Amygdala (tissue), 56 donors: Measurements from ENCODE around the gene ZNF670.
"Not testable (repeated sequence)": the region's sequence is repeated elsewhere in the genome, so short reads cannot be mapped to it uniquely, and the experiment has no call there.

ENCODE experiments used
- DNase-seq, 56 donors: peaks; one replicate each; lab custom pipeline; 2025; lab: John Stamatoyannopoulos, UW

ZNF670 gene

DNA sequence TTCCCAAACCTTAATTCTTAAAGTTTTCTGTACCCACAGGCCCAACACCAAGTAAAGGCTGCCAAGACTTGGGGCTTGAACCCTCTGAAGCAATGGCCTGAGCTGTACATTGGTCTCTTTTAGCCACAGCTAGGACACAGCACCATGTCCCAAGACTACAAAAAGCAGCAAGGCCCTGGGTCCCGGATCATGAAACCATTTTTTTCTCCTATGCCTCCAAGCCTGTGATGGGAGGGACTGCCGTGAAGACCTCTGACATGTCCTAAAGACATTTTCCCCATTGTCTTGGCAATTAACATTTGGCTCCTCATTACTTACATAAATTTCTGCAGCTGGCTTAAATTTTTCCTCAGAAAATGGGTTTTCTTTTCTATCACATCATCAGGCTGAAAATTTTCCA is 30.9 kb downstream of the ZNF670 start:
- no peak for DNase-seq

- no peak for DNase-seq
Measured at GRCh38 chr1:247047260-247047659, 31.4 kb downstream of the ZNF670 start.

DNA sequence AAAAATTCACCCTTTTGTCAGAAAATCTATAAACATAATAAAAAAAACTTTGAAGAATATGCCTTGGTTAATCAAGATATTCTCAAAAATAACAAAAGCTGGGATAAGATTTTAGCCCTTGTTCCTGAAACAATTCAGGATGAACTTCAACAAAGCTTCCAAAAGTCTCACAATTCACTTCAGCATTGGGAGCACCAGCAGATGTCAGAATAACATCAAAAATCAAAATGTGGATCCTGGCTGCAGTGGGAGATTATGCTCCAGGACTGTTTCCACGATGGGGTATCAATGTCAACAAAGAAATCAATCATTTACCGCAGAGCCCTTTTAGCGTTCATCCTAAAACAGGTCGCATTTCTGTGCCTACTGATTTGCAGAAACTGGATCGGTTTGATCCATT is 35.2 kb downstream of the ZNF670 start:
- DNase-seq = no peak

- no peak for DNase-seq
Measured at GRCh38 chr1:247037511-247038320, 40.9 kb downstream of the ZNF670 start.

DNA sequence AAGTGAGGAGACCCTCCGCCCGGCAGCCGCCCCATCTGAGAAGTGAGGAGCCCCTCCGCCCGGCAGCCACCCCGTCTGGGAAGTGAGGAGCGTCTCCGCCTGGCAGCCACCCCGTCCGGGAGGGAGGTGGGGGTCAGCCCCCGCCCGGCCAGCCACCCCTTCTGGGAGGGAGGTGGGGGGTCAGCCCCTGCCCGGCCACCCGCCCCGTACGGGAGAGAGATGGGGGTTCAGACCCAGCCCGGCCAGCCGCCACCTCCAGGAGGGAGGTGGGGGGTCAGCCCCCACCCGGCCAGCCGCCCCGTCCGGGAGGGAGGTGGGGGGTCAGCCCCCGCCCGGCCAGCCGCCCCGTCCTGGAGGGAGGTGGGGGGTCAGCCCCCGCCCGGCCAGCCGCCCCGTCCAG is 46.3 kb downstream of the ZNF670 start:
- DNase-seq = not testable (repeated sequence)
